ENCODE measurements around the gene ARAP1.

The ARAP1 gene

DNA sequence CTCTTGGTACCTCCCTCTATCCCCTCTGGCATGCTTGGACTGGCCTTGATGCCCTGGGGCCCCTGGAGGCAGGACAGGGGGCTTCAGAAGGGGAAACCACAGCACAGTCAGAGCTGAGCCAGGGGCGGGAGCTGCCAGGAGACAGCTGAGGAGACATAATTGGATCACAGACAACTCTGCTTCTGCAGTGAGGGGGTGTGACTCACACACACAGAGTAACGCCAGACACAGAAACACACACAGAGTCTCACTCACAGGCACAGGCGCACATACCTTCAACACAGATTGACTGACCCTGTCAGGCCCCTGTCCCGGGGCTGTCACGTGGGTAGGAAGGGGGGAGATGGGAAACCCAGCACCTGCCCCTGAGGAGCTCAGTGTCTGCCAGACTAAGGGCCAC is 21.1 kb upstream of the ARAP1 start:
- TF ChIP-seq, protein P1, sequence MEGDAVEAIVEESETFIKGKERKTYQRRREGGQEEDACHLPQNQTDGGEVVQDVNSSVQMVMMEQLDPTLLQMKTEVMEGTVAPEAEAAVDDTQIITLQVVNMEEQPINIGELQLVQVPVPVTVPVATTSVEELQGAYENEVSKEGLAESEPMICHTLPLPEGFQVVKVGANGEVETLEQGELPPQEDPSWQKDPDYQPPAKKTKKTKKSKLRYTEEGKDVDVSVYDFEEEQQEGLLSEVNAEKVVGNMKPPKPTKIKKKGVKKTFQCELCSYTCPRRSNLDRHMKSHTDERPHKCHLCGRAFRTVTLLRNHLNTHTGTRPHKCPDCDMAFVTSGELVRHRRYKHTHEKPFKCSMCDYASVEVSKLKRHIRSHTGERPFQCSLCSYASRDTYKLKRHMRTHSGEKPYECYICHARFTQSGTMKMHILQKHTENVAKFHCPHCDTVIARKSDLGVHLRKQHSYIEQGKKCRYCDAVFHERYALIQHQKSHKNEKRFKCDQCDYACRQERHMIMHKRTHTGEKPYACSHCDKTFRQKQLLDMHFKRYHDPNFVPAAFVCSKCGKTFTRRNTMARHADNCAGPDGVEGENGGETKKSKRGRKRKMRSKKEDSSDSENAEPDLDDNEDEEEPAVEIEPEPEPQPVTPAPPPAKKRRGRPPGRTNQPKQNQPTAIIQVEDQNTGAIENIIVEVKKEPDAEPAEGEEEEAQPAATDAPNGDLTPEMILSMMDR (IDR thresholded peaks at IDR 0.05; ENCODE audit: low read depth, low read length): no peak
- no peak overlapping the region for H3K4me3 ChIP-seq (ENCODE audit: low read depth, low read length)

DNA sequence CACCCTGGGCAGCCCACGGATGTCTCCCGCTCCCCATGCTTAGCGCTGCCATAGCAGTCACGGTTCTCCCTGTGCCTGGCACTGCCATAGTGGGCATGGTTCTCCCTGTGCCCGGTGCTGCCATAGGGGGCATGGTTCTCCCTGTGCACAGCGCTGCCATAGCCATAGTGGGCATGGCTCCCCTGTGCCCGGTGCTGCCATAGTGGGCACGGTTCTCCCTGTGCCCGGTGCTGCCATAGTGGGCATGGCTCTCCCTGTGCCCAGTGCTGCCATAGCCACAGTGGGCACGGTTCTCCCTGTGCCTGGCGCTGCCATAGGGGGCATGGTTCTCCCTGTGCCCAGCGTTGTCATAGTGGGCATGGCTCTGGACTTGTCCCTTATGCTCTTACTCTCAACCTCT is 19.9 kb upstream of the ARAP1 start:
- no peak overlapping the region for H3K4me3 ChIP-seq (ENCODE audit: low read depth, low read length)
- TF ChIP-seq, protein P1 (IDR thresholded peaks at IDR 0.05; ENCODE audit: low read depth, low read length): no peak

- TF ChIP-seq, protein P1 (IDR thresholded peaks at IDR 0.05; ENCODE audit: low read depth, low read length): no peak
- no peak overlapping the region for H3K4me3 ChIP-seq (ENCODE audit: low read depth, low read length)
Observed at GRCh38 chr11:72771507-72771906, 19.3 kb upstream of the ARAP1 start.

- TF ChIP-seq, protein P1 (IDR thresholded peaks at IDR 0.05; ENCODE audit: low read depth, low read length): no peak
- no peak overlapping the region for H3K4me3 ChIP-seq (ENCODE audit: low read depth, low read length)
Observed at GRCh38 chr11:72770799-72771198, 18.6 kb upstream of the ARAP1 start.

DNA sequence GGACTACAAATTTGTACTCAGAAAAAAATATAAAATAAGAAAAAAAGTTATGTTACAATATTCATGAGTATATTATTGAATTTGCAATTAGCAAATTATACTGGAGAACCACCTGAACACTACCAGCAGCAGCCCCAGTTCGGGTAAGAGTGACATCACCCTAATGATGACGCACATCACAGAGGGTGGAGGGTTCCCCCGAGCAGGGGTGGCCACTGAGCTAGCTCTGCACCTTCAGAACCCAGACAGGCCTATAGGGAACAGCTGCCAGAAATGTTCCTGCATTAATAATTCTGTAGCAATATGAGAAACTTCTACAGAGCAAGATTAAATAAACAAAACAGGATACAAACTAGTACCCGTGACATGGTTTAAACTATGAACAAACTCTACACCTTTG is 17.5 kb upstream of the ARAP1 start:
- no peak overlapping the region for H3K4me3 ChIP-seq (ENCODE audit: low read depth, low read length)
- TF ChIP-seq, protein P1 (IDR thresholded peaks at IDR 0.05; ENCODE audit: low read depth, low read length): no peak

DNA sequence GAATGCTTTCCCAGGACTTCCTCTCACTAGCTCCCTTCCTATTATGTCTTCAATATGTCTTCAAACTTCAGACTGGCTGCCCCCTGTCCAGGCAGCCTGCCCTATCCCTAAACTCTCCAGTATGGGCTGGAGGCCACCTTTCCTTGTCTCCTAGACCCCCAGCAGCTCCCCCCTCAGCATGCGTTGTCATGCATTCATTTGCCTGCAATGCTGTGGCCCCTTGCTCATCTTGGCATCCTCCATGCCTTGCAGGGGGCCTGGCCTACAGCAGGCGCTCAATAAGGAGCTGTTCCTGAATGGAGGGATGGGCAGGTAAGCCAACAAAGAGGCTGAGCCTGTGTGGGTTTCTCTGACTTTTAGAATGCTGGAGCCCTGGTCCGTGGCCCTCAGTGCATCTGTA is 16.4 kb upstream of the ARAP1 start:
- no peak overlapping the region for H3K4me3 ChIP-seq (ENCODE audit: low read depth, low read length)
- TF ChIP-seq, protein P1 (IDR thresholded peaks at IDR 0.05; ENCODE audit: low read depth, low read length): no peak

- no peak overlapping the region for H3K4me3 ChIP-seq (ENCODE audit: low read depth, low read length)
- TF ChIP-seq, protein P1 (IDR thresholded peaks at IDR 0.05; ENCODE audit: low read depth, low read length): no peak
Observed at GRCh38 chr11:72767203-72768062, 15.2 kb upstream of the ARAP1 start.
